Measurements from ENCODE around the gene ZNF584.
A peak's percentile ranks its signal among the peaks of the same experiment; 100 is the strongest.
"Not testable (repeated sequence)": the region's sequence is repeated elsewhere in the genome, so short reads cannot be mapped to it uniquely, and the experiment has no call there.

Gene ZNF584

DNA sequence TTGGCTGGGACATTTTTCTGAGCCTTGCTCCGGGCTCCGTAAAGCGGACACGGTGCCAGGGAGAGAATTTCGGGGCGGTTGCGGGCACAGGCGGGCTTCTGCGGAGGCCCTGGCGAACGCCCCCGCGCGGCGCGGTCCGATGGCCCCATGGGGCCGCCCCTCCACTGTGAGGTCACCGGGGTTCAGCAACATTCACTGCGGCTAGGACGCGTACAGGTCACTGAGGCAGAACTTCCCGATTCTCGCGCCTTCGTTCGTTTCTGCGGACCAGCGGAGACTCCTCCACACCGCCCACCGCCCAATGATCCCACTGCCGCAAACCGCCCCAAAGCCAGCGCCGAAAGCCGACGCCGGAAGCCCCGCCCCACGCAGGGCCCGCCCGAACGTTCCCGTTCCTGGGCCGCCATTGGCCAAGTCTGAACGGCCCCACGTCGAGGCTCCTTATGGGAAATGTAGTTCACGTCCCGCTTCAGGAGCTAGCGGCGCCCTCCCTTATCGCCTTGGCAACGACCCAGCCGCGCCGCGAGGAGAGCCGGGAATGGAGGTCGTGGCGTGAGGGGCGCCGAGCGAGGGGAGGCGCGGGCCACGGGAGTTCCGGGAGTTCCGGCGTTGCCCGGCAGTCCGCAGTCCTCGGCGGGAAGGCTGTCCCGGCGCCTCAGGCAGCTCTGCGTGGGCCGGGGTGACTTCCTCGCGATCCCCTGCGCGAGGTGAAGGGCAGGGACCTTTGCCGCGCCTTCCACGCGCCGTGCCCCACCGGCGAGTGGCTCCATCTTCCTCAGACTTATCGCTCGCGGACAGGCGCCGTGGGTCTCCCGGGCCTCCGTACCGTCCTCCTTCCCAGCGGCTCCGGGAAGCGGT is at the start of gene ZNF584:
TSS of gene ZNF584 (plus strand) at position 498 of the 858 bp plus-strand sequence. CDS start 499 bp downstream, outside the sequence.
- DNase-seq (ENCODE audit: low read depth in 3 of 3, low spot score in 1 of 3), result peak; percentile 78 to 89 (median 85)

DNA sequence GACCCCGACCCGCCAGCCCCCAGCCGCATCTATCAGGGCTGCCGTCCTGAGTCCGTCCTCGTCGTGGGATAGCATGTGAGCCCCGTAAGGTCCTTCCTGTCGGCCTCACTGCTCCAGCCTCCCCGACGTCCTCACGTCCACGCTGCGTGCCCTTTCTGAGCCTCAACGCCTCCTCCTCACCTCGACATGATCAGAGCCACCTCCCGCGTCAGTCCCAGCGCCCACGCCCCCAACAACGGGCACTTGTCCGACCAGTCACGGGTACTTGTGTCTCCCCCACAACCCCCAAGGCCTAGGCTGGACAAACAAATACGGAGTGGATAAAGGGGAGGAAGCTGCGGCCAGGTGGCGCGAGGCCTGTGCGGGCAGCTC is 46.6 kb upstream of the ZNF584 start:
- no peak for DNase-seq (ENCODE audit: low read depth in 3 of 3, low spot score in 1 of 3)

DNA sequence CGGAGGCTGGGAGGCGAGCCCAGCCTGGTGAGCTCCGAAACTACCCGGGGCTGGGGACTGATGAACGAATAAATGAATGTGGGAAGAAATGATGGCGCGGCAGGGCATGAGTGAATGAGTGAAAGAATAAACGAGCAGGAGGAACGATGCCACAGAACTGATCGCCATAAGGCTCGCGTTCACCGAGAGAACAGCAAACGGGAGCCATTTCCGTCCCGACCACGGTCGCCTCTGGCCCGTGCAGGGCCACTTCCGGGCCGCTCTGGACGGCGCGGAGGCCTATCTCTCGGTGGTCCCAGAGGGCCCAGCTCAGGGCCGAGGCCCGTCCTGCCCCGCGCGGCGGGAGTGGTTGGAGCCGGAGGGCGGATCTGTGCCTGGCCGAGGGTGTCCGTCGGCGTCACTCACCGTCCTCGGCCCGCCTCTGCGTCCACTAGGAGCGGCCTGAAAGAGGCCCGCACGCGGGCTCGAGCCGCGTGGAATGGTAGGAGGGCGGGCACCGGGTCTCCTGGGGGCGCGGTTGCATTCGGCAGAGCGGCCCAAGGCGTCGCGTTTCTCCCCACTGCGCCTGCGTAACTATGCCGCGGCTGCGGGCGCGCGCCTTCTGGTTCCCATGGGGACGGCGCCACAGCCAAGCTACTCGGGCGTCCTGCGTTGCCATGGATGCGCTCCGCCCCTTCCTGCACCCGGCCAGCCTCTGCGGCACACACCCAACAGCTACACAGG is 46.0 kb upstream of the ZNF584 start, which contains the start of gene ZNF497:
TSS of gene ZNF497 (minus strand) at position 480 of the 723 bp plus-strand sequence. CDS start 5,116 bp downstream, outside the sequence.
- DNase-seq (ENCODE audit: low read depth in 3 of 3, low spot score in 1 of 3), result peak; percentile 93 to 94 (median 93)

DNA sequence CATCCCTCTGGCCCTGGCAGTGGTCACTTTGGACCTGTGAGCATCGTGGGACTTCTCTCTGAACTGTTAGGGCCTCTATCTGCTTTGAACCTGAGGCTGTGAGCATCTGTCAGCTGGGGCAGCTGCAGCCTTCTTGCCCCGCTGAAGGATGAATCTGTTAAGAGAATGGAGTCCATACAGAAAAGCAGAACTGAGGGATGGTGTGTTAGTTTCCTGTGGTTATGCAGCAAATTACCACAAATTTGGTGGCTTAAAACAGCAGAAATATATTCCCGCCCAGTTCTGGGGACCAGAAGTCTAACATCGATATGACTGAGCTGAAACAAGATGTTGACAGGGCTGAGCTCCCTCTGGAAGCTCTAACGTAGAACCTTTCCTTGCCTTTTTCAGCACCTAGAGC is 44.3 kb upstream of the ZNF584 start:
- DNase-seq (ENCODE audit: low read depth in 3 of 3, low spot score in 1 of 3), result no peak

GRCh38 chr19:58366585-58367430 is 41.6 kb upstream of the ZNF584 start:
- no peak for DNase-seq (ENCODE audit: low read depth in 3 of 3, low spot score in 1 of 3)

DNA sequence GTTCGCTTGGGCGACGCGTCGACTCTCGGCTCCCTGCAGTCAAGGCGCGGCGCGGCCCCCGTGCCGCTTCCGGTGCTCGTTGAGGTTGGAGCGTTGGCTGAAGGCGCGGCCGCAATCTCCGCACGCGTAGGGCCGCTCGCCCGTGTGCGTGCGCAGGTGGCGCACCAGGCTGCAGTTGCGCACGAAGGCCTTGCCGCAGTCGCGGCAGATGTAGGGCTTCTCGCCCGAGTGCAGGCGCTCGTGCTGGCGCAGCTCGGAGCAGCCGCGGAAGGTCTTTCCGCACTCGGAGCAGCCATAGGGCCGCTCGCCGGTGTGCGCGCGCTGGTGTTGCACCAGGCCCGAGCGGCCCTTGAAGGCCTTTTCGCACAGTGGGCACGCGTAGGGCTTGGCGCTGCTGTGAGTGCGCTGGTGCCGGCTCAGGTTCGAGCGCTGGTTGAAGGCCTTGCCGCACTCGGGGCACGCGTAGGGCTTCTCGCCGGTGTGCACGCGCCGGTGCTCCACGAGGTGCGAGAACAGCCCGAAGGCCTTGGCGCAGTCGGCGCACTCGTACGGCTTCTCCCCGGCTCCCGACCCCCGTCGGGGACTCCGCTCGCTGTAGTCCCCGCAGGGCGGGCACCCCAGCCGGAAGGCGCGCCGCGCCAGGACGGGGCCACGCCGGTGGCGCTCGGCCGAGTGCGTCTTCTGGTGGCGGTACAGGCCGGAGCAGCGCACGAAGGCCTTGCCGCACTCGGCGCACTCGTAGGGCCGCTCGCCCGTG is 40.6 kb upstream of the ZNF584 start:
- DNase-seq (ENCODE audit: low read depth in 3 of 3, low spot score in 1 of 3), result no peak

DNA sequence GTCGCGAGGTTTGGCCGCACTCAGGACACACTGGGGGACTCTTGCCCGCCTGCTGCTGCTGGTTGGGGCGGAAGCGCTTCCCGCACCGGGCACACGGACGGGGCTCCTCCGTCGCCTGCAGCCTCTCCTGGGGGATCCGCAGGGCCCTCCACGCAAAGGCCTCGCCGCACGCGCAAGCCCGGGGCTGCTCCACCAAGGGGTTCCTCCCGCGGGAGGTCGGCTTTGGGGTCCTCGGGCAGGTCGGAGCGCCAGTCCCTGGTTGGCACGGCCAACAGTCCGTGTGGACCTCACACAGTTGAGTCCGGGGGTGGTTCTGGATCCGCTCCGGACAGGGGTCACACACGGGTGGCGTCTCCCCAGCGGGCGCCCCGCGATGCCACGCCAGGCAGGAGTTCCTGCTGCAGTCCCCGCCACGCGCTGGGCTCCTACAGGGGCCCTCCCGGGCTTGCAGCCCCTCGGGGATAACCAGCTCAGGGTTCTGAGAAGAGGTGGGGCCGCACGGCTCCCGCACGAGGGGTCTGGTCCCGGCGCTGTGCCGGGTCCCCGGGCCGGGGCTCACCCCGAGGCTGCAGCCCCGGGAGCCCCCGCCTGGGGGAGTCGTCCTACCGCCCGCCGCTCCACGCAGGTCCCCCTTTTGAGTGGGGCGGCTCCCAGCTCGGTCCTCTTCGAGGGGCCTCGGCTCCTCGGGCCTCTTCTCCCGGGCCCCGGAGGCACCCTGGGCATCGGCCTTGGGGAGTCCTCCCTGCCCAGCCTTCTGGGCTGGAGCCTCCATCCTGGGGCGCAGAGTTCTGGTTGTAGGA is 39.7 kb upstream of the ZNF584 start:
- no peak for DNase-seq (ENCODE audit: low read depth in 3 of 3, low spot score in 1 of 3)

DNA sequence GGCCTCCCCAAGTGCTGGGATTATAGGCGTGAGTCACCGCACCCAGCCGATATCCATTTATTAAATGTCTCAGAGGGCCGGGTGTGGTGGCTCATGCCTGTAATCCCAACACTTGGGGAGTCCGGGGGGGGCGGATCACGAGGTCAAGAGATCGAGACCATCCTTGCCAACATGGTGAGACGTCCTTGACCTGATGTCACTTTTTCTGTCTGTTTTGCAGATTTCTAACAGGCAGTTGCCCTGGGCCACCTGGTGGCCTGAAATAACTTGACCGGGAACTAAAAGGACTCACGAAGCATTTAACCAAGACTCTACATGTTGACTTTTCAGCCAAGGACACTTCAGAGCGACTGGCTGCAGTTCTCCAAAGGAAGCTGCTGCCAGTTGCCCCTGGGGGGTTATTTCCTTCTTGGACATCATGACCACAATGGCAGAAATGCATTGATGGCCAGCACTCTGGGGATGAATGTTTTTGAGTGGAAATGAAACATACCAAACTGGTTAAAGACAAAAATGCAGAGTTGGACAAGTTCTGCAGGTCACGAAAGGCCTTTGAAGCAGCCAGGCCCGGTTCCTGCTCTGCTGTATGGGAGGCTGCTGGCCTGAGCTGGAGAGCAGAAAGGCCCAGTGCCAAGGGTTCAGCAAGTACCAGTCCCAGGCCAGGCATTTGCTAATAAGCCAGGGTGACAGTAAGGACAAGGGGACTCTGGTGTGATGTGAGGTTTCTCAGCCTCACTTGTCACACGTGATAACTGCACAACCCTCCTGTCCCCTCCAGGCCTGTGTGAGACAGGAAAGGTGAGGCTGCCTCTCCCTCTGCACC is 35.9 kb upstream of the ZNF584 start:
- DNase-seq (ENCODE audit: low read depth in 3 of 3, low spot score in 1 of 3), result no peak

- no peak for DNase-seq (ENCODE audit: low read depth in 3 of 3, low spot score in 1 of 3)
Observed at GRCh38 chr19:58374200-58374599, 34.2 kb upstream of the ZNF584 start.

GRCh38 chr19:58376724-58377123 is 31.7 kb upstream of the ZNF584 start:
- DNase-seq (ENCODE audit: low read depth in 3 of 3, low spot score in 1 of 3), result not testable (repeated sequence)

- DNase-seq (ENCODE audit: low read depth in 3 of 3, low spot score in 1 of 3), result no peak
Observed at GRCh38 chr19:58379246-58379645, 29.2 kb upstream of the ZNF584 start.

GRCh38 chr19:58380037-58380661 is 28.3 kb upstream of the ZNF584 start:
- no peak for DNase-seq (ENCODE audit: low read depth in 3 of 3, low spot score in 1 of 3)

DNA sequence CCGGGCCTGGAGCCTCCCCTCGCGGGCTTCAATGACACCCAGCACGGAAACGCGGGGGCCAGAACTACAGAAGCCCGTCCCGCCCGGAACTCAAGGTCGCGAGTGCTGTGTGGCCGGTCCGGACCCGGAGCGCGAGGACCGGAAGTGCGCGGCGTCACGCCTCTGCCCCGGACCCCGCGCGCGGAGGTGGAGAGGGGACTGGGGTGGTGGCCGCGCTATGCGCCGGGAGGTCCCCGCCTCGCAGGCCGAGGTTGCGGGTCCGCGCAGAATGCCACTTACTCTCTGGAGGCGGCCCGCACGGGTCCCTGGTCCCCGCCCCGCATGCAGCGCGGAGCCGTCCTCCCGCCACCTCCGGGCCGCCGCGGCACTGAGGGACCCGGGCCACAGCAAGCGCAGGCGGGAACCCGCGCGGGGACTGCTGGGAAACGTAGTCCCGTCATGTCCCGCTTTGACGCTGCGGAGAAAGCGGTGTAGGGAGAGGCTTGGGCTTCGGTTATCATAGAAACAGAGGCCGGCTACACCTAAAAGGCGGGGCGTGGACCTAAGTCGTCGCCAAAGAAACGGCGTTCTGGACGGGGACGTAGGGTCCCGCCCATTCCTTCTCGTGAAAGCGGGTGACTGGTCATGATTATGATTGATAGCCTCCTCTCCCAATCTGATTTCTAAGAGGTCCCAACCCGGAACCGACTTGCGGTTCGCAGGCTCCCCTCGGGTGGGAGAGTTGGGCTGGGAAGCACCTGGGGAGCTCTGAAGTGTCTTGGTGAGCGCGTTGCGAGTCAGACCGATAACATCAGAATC is 27.6 kb upstream of the ZNF584 start, which contains the start of gene ZNF837:
TSS of gene ZNF837 (minus strand) at position 369 of the 798 bp plus-strand sequence. CDS start 11,698 bp downstream, outside the sequence.
- DNase-seq (ENCODE audit: low read depth in 3 of 3, low spot score in 1 of 3), result peak; percentile 85 to 98 (median 95)

GRCh38 chr19:58381460-58382212 is 26.8 kb upstream of the ZNF584 start:
- DNase-seq (ENCODE audit: low read depth in 3 of 3, low spot score in 1 of 3), result no peak

- DNase-seq (ENCODE audit: low read depth in 3 of 3, low spot score in 1 of 3), result no peak
Observed at GRCh38 chr19:58382997-58383603, 25.3 kb upstream of the ZNF584 start.

- DNase-seq (ENCODE audit: low read depth in 3 of 3, low spot score in 1 of 3), result no peak
Observed at GRCh38 chr19:58385313-58385890, 23.0 kb upstream of the ZNF584 start.

Measured in stimulated activated CD4-positive, alpha-beta T cell treated with anti-CD3 and anti-CD28 coated beads, TNF-alpha, amount 100 ng/mL, for 1 hour (primary cell).